H4 (cell line): ENCODE results near the gene APOC1. TPM values are rescaled to one million over a fixed set of nuclear protein-coding genes. Genes with fewer than 3 reads are reported as not detected.
"Not testable (repeated sequence)": the region's sequence is repeated elsewhere in the genome, so short reads cannot be mapped to it uniquely, and the experiment has no call there.

Source experiments
- DNase-seq: peaks from one replicate; pipeline ENCODE4 v3.0.0-alpha.2; 2015; ENCODE audit warnings: low spot score
- total RNA-seq: library from RNA; depleted of rRNA; stranded (reverse); fragments of >200 nt; shearing (Covaris generic); gene quantifications from 2 replicates; pipeline ENCODE4 v1.2.3, GENCODE V29; 2014

The APOC1 gene
- total RNA-seq, 1 experiment from 2014 or later: not detected

DNA sequence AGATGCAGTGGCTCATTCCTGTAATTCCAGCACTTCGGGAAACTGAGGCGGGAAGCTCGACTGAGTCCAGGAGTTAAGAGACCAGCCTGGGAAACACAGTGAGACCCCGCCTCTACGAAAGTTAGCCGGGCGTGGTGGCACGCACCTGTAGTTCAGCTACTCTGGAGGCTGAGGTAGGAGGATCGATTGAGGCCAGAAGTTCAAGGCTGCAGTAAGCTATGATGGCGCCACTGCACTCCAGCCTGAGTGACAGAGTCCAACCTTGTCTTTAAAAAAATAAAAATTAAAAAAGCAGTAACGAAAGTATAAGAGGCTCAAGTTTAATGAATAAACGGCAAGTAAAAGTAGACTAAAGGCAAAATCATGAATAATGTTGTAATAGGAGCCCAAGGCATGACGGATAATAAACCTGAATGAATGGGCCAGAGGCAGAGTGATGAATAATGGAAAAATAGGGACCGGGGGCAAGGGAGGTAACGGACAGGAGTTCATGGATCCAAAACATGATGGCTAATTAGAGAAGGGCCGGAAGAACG, 24.5 kb upstream of the APOC1 start:
- DNase-seq: no peak

DNA sequence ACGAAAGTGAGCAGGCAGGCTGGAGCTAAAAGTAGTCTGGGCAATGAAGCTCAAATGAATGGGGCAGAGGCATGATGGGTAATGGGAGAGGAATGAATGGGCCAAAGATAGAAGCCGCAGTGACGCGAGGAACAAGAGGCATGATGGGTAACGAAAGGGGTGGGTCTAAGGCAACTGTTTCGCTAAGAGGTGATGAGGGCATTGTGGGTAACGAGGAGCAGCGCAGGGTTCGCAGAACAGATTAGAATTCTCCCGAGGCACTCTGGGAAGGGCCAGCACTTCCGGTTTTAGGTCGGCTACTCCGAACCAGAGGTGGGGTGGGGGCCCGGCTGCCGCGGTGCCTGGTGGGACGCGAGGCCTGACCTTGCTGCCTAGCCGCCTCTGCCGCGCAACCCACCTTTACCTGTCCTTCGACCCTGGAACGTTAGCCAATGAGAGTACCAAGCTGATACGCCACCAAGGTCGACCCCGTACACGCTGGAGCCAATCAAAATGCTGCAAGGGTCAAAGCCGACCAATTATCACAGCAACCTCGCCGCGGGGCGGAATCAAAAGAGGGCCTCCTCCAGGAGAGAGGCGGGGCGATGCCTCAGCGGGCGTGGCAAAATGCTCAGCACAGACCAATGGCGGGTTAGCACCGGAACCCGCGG, 23.9 kb upstream of the APOC1 start:
- DNase-seq: peak; percentile 99

DNA sequence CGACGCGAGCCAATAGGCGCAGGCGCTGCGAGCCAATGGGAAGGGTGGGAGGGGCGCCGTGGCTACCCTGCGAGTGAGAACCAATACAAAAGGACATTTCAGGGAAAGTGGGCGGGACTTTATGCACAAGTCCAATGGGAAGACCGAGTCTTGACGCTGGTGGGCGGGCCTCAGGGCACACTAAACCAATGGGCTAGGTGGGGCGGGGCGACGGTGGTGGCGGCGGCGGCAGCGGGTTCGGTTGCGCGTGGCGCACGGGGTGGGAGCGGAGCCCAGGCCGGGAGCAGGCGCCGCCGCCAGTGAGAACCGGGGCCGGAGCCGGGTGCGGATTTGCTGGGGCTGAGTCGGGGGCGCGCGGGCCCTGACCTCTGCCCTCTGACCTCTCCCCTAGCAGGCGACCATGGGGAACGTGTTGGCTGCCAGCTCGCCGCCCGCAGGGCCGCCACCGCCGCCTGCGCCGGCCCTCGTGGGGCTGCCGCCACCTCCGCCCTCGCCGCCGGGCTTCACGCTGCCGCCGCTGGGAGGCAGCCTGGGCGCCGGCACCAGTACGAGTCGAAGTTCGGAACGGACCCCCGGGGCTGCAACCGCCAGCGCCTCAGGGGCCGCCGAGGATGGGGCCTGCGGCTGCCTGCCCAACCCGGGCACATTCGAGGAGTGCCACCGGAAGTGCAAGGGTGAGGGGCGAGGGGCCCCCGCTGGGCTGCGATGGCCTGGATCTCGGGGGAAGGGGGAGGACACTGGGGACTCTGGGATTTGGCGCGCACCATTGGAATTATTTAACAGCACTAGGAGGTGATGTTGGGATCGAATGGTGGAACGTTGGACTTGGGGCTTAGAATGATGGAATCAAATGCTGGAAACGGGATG, 23.2 kb upstream of the APOC1 start, which contains the start of gene TOMM40:
Gene TOMM40, plus strand, starts transcription at position 239 of the 867 bp plus-strand sequence. Its CDS starts 162 bp downstream, at position 401.
- peak; percentile 98 for DNase-seq

- DNase-seq: no peak
Observed at GRCh38 chr19:44892932-44893331, 21.5 kb upstream of the APOC1 start.

DNA sequence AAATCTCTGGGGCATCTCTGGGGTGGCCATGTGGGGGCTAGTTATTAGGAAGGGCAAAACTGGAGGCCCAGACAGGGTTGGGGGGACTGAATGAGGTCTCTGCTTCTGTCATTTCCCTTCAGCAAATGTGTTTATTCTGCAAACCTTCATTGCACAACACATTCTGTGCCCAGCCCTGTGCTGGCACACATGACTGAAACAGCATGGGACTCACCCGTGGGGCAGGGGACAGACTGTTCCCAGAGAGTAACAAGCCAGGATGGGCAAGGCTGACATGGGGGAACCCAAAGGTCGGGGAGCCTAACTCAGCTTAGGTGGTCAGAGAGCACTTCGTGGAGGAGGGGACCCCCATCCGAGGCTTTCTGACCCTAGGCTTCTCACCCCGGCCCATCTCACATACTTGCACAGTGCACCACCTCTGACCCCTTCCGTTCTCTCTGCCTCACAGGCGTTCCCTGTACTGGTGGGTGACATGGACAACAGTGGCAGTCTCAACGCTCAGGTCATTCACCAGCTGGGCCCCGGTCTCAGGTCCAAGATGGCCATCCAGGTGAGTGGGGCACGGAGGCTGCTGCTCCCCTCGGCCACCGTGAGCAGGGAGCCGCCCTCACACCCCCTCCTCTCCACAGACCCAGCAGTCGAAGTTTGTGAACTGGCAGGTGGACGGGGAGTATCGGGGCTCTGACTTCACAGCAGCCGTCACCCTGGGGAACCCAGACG, 20.9 kb upstream of the APOC1 start:
- DNase-seq: no peak

DNA sequence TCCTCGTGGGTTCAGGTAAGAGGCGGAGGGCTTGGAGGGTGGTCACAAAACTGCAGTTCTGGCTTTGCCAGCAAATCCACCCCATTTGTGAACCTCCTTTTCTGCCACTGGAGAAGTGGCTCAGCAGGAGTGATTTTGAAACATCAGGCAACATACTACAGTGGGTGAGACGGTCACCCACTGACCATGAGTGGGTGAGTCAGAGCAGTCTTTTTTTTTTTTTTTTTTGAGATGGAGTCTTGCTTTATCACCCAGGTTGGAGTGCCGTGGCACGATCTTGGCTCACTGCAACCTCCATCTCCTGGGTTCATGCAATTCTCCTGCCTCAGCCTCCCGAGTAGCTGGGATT, 20.4 kb upstream of the APOC1 start:
- DNase-seq: no peak

DNA sequence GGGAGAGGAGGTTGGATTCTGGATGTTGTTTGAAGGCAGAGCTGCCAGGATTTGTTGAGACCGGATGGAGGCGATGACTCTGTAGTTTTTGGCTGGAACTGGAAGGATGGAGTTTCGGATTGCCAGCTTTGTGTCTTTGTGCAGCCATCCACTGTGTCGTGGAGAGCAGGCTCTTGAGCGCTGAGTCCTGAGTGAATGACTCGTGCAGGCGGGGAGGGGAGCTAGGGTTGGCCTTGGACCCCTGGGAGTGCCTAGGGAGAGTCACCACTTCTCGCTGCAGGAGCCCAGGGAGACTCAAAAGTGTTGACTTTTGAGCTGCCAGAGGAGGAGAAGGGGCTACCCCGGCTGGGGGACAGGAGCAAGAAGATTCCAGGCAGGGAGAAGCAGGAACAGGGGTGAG, 19.5 kb upstream of the APOC1 start:
- no peak for DNase-seq

DNA sequence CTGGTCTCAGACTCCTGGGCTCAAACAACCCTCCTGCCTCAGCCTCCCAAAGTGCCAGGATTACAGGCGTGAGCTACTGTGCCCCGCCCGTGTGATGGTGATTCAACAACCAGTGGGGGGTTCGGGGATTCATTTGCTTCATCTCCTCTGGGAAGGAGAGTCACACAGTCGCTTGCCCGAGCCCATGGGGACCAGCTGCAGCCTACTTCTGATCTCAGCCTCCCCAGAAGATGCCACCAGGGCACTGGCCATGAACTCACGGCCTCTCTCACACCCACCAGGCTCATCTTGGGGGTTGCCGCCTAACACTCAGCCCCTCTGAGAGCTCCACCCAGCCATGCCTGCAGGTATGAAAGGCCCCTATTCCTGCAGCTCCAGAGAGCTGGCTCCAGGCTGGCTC, 16.6 kb upstream of the APOC1 start:
- no peak for DNase-seq

- DNase-seq: no peak
Observed at GRCh38 chr19:44900328-44901244, 13.8 kb upstream of the APOC1 start.

GRCh38 chr19:44903216-44903601, 11.2 kb upstream of the APOC1 start:
- no peak for DNase-seq

- no peak for DNase-seq
Observed at GRCh38 chr19:44903602-44904425, 10.6 kb upstream of the APOC1 start.

- no peak for DNase-seq
Observed at GRCh38 chr19:44904426-44904994, 9.9 kb upstream of the APOC1 start.

DNA sequence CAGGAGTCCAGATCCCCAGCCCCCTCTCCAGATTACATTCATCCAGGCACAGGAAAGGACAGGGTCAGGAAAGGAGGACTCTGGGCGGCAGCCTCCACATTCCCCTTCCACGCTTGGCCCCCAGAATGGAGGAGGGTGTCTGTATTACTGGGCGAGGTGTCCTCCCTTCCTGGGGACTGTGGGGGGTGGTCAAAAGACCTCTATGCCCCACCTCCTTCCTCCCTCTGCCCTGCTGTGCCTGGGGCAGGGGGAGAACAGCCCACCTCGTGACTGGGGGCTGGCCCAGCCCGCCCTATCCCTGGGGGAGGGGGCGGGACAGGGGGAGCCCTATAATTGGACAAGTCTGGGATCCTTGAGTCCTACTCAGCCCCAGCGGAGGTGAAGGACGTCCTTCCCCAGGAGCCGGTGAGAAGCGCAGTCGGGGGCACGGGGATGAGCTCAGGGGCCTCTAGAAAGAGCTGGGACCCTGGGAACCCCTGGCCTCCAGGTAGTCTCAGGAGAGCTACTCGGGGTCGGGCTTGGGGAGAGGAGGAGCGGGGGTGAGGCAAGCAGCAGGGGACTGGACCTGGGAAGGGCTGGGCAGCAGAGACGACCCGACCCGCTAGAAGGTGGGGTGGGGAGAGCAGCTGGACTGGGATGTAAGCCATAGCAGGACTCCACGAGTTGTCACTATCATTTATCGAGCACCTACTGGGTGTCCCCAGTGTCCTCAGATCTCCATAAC, 8.8 kb upstream of the APOC1 start, which contains the start of gene APOE:
Gene APOE, plus strand, starts transcription at position 360 of the 724 bp plus-strand sequence. CDS start 829 bp downstream, outside the sequence.
- no peak for DNase-seq

DNA sequence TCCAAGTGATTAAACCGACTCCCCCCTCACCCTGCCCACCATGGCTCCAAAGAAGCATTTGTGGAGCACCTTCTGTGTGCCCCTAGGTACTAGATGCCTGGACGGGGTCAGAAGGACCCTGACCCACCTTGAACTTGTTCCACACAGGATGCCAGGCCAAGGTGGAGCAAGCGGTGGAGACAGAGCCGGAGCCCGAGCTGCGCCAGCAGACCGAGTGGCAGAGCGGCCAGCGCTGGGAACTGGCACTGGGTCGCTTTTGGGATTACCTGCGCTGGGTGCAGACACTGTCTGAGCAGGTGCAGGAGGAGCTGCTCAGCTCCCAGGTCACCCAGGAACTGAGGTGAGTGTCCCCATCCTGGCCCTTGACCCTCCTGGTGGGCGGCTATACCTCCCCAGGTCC, 6.8 kb upstream of the APOC1 start:
- DNase-seq: no peak

DNA sequence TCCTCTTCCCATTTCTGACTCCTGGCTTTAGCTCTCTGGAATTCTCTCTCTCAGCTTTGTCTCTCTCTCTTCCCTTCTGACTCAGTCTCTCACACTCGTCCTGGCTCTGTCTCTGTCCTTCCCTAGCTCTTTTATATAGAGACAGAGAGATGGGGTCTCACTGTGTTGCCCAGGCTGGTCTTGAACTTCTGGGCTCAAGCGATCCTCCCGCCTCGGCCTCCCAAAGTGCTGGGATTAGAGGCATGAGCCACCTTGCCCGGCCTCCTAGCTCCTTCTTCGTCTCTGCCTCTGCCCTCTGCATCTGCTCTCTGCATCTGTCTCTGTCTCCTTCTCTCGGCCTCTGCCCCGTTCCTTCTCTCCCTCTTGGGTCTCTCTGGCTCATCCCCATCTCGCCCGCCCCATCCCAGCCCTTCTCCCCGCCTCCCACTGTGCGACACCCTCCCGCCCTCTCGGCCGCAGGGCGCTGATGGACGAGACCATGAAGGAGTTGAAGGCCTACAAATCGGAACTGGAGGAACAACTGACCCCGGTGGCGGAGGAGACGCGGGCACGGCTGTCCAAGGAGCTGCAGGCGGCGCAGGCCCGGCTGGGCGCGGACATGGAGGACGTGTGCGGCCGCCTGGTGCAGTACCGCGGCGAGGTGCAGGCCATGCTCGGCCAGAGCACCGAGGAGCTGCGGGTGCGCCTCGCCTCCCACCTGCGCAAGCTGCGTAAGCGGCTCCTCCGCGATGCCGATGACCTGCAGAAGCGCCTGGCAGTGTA, 6.2 kb upstream of the APOC1 start:
- DNase-seq: no peak

- DNase-seq: no peak
Observed at GRCh38 chr19:44908836-44909261, 5.6 kb upstream of the APOC1 start.

DNA sequence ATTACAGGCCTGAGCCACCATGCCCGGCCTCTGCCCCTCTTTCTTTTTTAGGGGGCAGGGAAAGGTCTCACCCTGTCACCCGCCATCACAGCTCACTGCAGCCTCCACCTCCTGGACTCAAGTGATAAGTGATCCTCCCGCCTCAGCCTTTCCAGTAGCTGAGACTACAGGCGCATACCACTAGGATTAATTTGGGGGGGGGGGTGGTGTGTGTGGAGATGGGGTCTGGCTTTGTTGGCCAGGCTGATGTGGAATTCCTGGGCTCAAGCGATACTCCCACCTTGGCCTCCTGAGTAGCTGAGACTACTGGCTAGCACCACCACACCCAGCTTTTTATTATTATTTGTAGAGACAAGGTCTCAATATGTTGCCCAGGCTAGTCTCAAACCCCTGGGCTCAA, 4.6 kb upstream of the APOC1 start:
- DNase-seq: no peak

DNA sequence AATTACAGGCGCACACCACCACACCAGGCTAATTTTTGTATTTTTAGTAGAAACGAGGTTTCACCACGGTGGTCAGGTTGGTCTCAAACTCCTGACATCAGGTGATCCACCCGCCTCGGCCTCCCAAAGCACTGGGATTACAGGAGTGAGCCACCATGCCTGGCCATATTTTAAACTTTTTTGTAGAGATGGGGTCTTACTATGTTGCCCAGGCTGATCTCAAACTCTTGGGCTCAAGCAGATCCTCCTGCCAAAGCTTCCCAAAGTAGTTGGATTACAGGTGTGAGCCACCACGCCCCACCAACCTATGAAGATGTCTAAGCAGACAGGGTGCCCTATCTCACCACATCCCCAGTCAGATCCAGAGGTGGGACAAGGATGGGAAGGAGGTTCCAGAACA, 2.5 kb upstream of the APOC1 start:
- not testable (repeated sequence) for DNase-seq
